CD4-positive, CD25-positive, alpha-beta regulatory T cell (primary cell): Measurements from ENCODE around the gene CLCN2. TPM values are rescaled to one million over a fixed set of nuclear protein-coding genes. Genes with fewer than 3 reads are reported as not detected.

Experiments
- ATAC-seq, 2 donors: fragments of 150-1000 bp; cut with Tn5 transposase; one replicate each; pipeline ENCODE4 v1.10.0; 2021; ENCODE audit warnings: low read depth in 2 of 2, moderate number of reproducible peaks in 2 of 2, moderate library complexity in 1 of 2
- DNase-seq, 3 donors: peaks; one replicate each; pipeline versions ENCODE4 v3.0.0 to v3.0.0-alpha.2; 2012 to 2022; ENCODE audit warnings: mixed read lengths in 1 of 3
- H3K27ac ChIP-seq: one replicate; pipeline ENCODE4 v1.7.0; 2013; ENCODE audit warnings: mild to moderate bottlenecking, low read length; ENCODE audit not compliant: insufficient read depth, poor library complexity, severe bottlenecking
- H3K27me3 ChIP-seq: one replicate; pipeline ENCODE4 v1.7.0; 2013; ENCODE audit warnings: low read length; ENCODE audit not compliant: control insufficient read depth, insufficient read depth
- H3K36me3 ChIP-seq: one replicate; pipeline ENCODE4 v1.7.0; 2013; ENCODE audit warnings: mild to moderate bottlenecking, low read length, moderate library complexity; ENCODE audit not compliant: control insufficient read depth, insufficient read depth
- H3K4me1 ChIP-seq: 2 replicates; pipeline ENCODE4 v1.7.0; 2013; ENCODE audit warnings: mild to moderate bottlenecking, low read length; ENCODE audit not compliant: insufficient read depth, control insufficient read depth, poor library complexity, severe bottlenecking
- H3K4me3 ChIP-seq: one replicate; pipeline ENCODE4 v1.7.0; 2013; ENCODE audit warnings: low read depth, mild to moderate bottlenecking, low read length, moderate library complexity
- H3K9me3 ChIP-seq, 2 experiments: 1 replicate in 1 of 2; 2 replicates in 1 of 2; pipeline ENCODE4 v1.7.0; 2013; ENCODE audit warnings: low read length in 2 of 2, mild to moderate bottlenecking in 1 of 2, moderate library complexity in 1 of 2; ENCODE audit not compliant: control insufficient read depth in 2 of 2
- H3K27ac Mint-ChIP-seq, 3 donors: one replicate each; pipeline ENCODE4 v1.8.0; 2020 to 2022; ENCODE audit warnings: mild to moderate bottlenecking in 3 of 3, mixed read lengths in 3 of 3, moderate library complexity in 2 of 3
- H3K27me3 Mint-ChIP-seq: one replicate; pipeline ENCODE4 v1.8.0; 2022; ENCODE audit warnings: mild to moderate bottlenecking, mixed read lengths
- H3K36me3 Mint-ChIP-seq: one replicate; pipeline ENCODE4 v1.8.0; 2020; ENCODE audit warnings: mixed read lengths
- H3K4me1 Mint-ChIP-seq, 4 donors: one replicate each; pipeline ENCODE4 v1.8.0; 2020 to 2022; ENCODE audit warnings: mixed read lengths in 4 of 4, mild to moderate bottlenecking in 1 of 4
- H3K4me3 Mint-ChIP-seq, 4 donors: one replicate each; pipeline ENCODE4 v1.8.0; 2020 to 2022; ENCODE audit warnings: mild to moderate bottlenecking in 4 of 4, mixed read lengths in 4 of 4, moderate library complexity in 3 of 4
- H3K9me3 Mint-ChIP-seq, 7 donors: one replicate each; pipeline ENCODE4 v1.8.0; 2020 to 2022; ENCODE audit warnings: mixed read lengths in 7 of 7, mild to moderate bottlenecking in 3 of 7, moderate library complexity in 2 of 7
- polyA plus RNA-seq, 4 donors: library from polyadenylated mRNA; unstranded; fragments of 300-500 nt; fragmentation: Illumina TruSeq; gene quantifications; one replicate each; pipeline ENCODE4 v1.2.3, GENCODE V29; 2021
- total RNA-seq: library from RNA; stranded (reverse); gene quantifications from one replicate; pipeline ENCODE4 v1.2.3, GENCODE V29; 2022

Gene CLCN2
- total and polyA plus RNA-seq, 5 donors from 2014 or later = 0.30 to 4.7 (median 0.57) TPM; not detected in 1

- no peaks in the 10 kb centered on the region for H3K36me3 ChIP-seq
- Mint-ChIP-seq H3K9me3 (no peaks in the 10 kb centered on the region), H3K4me3 (no peak overlapping the region), H3K4me1 (no peaks in the 10 kb centered on the region), H3K36me3 (peaks cover 5% of the 10 kb centered on the region), H3K27me3 (peaks cover 4% of the 10 kb centered on the region), H3K27ac (no peak overlapping the region)
- H3K4me1 ChIP-seq = peaks cover 4% of the 10 kb centered on the region
- H3K4me3 ChIP-seq = no peak overlapping the region
- no peaks in the 10 kb centered on the region for H3K9me3 ChIP-seq
- H3K27me3 ChIP-seq = no peaks in the 10 kb centered on the region
- no peak for DNase-seq
- H3K27ac ChIP-seq = no peak overlapping the region
- no peak for ATAC-seq
Observed at GRCh38 chr3:184351511-184352148, 9.8 kb downstream of the CLCN2 start.

GRCh38 chr3:184350618-184351017 lies 10.8 kb downstream of the CLCN2 start:
- H3K36me3 Mint-ChIP-seq = peaks cover 6% of the 10 kb centered on the region
- no peak overlapping the region for H3K27ac Mint-ChIP-seq

GRCh38 chr3:184349563-184350470 lies 11.6 kb downstream of the CLCN2 start:
- peaks cover 4% of the 10 kb centered on the region for H3K4me1 ChIP-seq
- Mint-ChIP-seq H3K27ac (no peak overlapping the region), H3K36me3 (peaks cover 3% of the 10 kb centered on the region), H3K4me3 (no peak overlapping the region), H3K4me1 (no peaks in the 10 kb centered on the region), H3K9me3 (no peaks in the 10 kb centered on the region), H3K27me3 (no peaks in the 10 kb centered on the region)
- no peak overlapping the region for H3K4me3 ChIP-seq
- no peaks in the 10 kb centered on the region for H3K36me3 ChIP-seq
- ATAC-seq = no peak
- H3K9me3 ChIP-seq = no peaks in the 10 kb centered on the region
- no peaks in the 10 kb centered on the region for H3K27me3 ChIP-seq
- DNase-seq = no peak
- H3K27ac ChIP-seq = no peak overlapping the region

More at GRCh38 chr3:184350618-184351017, 10.8 kb downstream of the CLCN2 start:
- H3K27me3 ChIP-seq = no peaks in the 10 kb centered on the region
- no peaks in the 10 kb centered on the region for H3K9me3 ChIP-seq
- no peaks in the 10 kb centered on the region for H3K4me1 Mint-ChIP-seq
- H3K27ac ChIP-seq = no peak overlapping the region
- ATAC-seq (no peak), DNase-seq (no peak)
- H3K4me1 ChIP-seq = peaks cover 4% of the 10 kb centered on the region
- H3K9me3 Mint-ChIP-seq = no peaks in the 10 kb centered on the region
- no peak overlapping the region for H3K4me3 Mint-ChIP-seq
- no peak overlapping the region for H3K4me3 ChIP-seq
- peaks cover 4% of the 10 kb centered on the region for H3K27me3 Mint-ChIP-seq
- H3K36me3 ChIP-seq = no peaks in the 10 kb centered on the region

- H3K27ac ChIP-seq = no peak overlapping the region
- ATAC-seq (no peak), DNase-seq (no peak)
- no peaks in the 10 kb centered on the region for H3K27me3 ChIP-seq
- H3K4me1 Mint-ChIP-seq = no peaks in the 10 kb centered on the region
- H3K4me3 ChIP-seq = no peak overlapping the region
- no peaks in the 10 kb centered on the region for H3K9me3 Mint-ChIP-seq
- no peaks in the 10 kb centered on the region for H3K36me3 ChIP-seq
- H3K4me1 ChIP-seq = no peaks in the 10 kb centered on the region
- no peak overlapping the region for H3K27ac Mint-ChIP-seq
- H3K27me3 Mint-ChIP-seq = no peaks in the 10 kb centered on the region
- no peak overlapping the region for H3K4me3 Mint-ChIP-seq
- no peaks in the 10 kb centered on the region for H3K9me3 ChIP-seq
- H3K36me3 Mint-ChIP-seq = peaks cover 7% of the 10 kb centered on the region
Observed at GRCh38 chr3:184348057-184348382, 13.4 kb downstream of the CLCN2 start.

GRCh38 chr3:184347321-184348056 lies 13.9 kb downstream of the CLCN2 start:
- Histone ChIP-seq H3K4me1 (no peaks in the 10 kb centered on the region), H3K4me3 (no peak overlapping the region), H3K9me3 (no peaks in the 10 kb centered on the region), H3K27ac (no peak overlapping the region), H3K36me3 (no peaks in the 10 kb centered on the region), H3K27me3 (no peaks in the 10 kb centered on the region)
- Mint-ChIP-seq H3K4me3 (no peak overlapping the region), H3K4me1 (no peaks in the 10 kb centered on the region), H3K9me3 (no peaks in the 10 kb centered on the region), H3K36me3 (peaks cover 10% of the 10 kb centered on the region), H3K27ac (peak overlapping the region in 1 of 3 donors; percentile 56), H3K27me3 (no peaks in the 10 kb centered on the region)
- DNase-seq (no peak), ATAC-seq (no peak)

GRCh38 chr3:184346480-184347190 lies 14.8 kb downstream of the CLCN2 start:
- Histone ChIP-seq H3K4me1 (no peaks in the 10 kb centered on the region), H3K27ac (no peak overlapping the region), H3K9me3 (no peaks in the 10 kb centered on the region), H3K36me3 (no peaks in the 10 kb centered on the region), H3K4me3 (no peak overlapping the region), H3K27me3 (no peaks in the 10 kb centered on the region)
- no peak for DNase-seq
- H3K9me3 Mint-ChIP-seq = no peaks in the 10 kb centered on the region
- H3K4me3 Mint-ChIP-seq = no peak overlapping the region
- no peak overlapping the region for H3K27ac Mint-ChIP-seq
- H3K4me1 Mint-ChIP-seq = no peaks in the 10 kb centered on the region
- H3K36me3 Mint-ChIP-seq = peaks cover 11% of the 10 kb centered on the region
- ATAC-seq = no peak
- H3K27me3 Mint-ChIP-seq = no peaks in the 10 kb centered on the region

GRCh38 chr3:184345317-184346144 lies 15.9 kb downstream of the CLCN2 start:
- no peaks in the 10 kb centered on the region for H3K4me1 ChIP-seq
- H3K9me3 ChIP-seq = no peaks in the 10 kb centered on the region
- H3K36me3 Mint-ChIP-seq = peaks cover 16% of the 10 kb centered on the region
- peaks cover 0 to 5% (median 2%) of the 10 kb centered on the region in 4 donors for H3K4me1 Mint-ChIP-seq
- no peaks in the 10 kb centered on the region for H3K27me3 ChIP-seq
- no peak overlapping the region for H3K4me3 ChIP-seq
- H3K27ac Mint-ChIP-seq = peak overlapping the region in 1 of 3 donors; percentile 78
- DNase-seq (peak in 1 of 3 donors; percentile 25), ATAC-seq (no peak)
- H3K36me3 ChIP-seq = no peaks in the 10 kb centered on the region
- H3K4me3 Mint-ChIP-seq = no peak overlapping the region
- no peak overlapping the region for H3K27ac ChIP-seq
- no peaks in the 10 kb centered on the region for H3K27me3 Mint-ChIP-seq
- H3K9me3 Mint-ChIP-seq = no peaks in the 10 kb centered on the region
